Activated CD4-positive, alpha-beta T cell treated with anti-CD3 and anti-CD28 coated beads, Interleukin-2, Interleukin-6, amounts not matched to agents 100 ng/mL and 50 ng/mL, durations not matched to agents 16 hours and 8 hours (primary cell): Measurements from ENCODE around the gene PLEKHG5.

Experiments used
- DNase-seq: peaks from one replicate; pipeline ENCODE4 v3.0.0-alpha.2; 2020

The PLEKHG5 gene

DNA sequence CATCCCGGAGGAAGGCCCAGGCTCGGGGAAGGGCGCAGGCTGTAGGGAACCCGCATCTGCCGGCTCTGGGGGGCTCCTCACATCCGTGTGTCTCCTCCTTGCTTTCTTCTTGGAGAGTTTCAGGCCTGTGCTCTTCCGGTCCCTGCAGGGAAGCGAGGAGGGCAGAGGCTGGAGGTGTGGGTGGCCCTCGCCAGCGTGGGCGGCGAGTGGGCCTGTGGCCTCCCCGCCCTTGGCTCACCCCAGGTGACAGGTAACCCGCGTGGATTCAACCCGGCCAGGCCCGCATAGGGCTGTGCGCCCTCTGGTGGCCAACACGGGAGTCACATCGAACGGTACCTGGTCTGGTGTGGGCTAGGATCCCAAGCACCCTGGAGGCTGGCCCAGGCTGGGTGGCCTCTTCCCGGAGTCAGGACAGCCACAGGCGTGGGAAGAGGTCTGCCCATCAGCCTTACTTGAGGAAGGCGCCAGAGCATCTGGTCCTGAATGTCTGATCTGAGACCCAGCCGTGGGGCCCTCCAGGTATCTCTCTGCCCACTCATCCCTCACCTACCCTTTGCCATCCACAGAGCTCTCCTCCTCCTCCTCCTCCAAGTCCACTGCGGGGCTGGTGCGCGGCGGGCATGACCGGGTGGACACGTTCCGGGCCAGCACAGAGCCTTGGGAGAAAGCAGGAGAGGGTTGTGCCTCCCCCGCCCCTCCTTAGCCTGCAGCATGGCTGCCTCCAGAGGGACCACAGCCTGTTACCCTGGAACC lies 15.9 kb downstream of the PLEKHG5 start:
- peak; percentile 81 for DNase-seq

DNA sequence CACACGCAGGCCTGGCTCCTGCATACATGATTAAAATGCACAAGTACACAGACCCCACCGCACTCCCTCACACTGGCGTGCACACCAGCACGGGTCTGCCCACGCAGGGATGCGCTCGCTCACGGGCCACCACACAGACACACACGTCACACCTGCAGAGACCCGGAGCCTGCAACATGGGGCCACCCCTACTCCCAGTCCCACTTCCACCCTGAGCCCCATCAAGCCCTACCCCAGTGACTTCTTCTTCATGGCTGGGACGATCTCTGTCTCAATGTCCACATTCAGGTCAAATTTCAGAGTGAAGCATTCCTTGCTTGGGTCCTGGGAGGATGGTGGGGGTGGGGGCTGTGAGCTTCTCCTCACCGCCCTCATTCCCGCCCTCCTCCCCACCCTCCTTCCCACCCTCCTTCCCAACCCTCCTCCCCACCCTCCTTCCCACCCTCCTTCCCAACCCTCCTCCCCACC lies 16.6 kb downstream of the PLEKHG5 start:
- no peak for DNase-seq

DNA sequence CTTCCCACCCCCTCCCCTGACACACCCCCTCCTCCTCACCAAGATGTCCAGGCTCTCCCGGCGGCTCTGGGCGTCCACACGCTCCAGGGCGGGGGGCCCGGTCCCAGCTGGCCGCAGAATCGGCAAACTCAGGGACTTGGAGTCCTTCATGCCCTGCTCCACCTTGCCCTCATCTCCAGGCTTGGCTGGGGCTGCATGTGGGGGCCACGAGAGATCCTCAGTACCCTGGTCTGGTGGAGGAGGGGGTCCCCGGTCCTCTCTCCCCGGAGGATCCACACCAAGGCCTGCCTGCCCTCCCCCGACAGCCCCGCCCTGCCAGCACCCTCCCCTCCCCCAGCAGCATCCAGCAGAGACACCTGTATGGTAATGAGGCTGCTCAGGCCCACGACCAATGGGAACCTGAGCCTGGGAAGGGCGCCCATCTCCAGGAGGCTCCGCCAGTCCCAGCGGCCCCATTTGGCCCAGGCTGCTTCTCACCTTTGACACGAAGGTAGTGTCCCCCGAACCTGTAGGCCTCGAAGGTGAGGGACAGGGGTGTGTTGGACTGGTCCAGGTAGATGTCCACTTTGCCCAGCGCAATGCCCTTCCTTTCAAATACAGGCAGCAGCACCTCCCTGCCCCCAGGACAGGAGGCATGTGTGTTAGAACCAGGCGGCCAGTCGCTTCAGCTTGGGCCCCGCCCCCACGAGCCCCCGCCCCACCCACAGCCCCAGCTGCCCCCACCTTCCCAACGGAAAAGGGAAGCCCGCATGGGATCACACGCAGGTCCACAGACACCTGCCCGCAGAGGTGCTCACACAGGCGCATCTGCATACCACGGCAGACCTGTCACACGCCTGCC lies 17.3 kb downstream of the PLEKHG5 start:
- no peak for DNase-seq

GRCh38 chr1:6473156-6473555 lies 18.3 kb downstream of the PLEKHG5 start:
- DNase-seq: no peak

- no peak for DNase-seq
Measured at GRCh38 chr1:6472391-6472790, 19.1 kb downstream of the PLEKHG5 start.

DNA sequence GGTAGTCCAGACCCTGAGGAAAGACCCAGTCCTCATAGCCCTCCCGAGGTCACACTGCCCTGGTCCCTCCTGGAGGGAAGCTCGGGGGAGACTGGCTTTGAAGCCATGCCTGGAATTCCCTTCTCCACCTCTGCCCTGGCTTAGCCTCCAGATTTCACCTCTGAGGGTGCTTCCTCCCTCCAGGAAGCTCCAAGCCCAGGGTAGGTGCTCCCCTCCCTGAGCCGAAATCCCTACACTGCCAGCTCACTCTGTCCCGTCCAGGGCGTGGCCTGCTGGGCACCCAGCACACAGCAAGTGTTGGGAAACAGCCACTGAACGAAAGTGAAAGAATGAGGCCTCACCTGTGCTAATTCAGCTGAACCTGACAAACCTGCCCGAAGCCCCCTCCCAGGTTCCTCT lies 19.5 kb downstream of the PLEKHG5 start:
- DNase-seq: no peak

- no peak for DNase-seq
Measured at GRCh38 chr1:6471086-6471969, 20.1 kb downstream of the PLEKHG5 start.

- no peak for DNase-seq
Measured at GRCh38 chr1:6470132-6471085, 21.1 kb downstream of the PLEKHG5 start.

- DNase-seq: no peak
Measured at GRCh38 chr1:6468729-6469461, 22.6 kb downstream of the PLEKHG5 start.

DNA sequence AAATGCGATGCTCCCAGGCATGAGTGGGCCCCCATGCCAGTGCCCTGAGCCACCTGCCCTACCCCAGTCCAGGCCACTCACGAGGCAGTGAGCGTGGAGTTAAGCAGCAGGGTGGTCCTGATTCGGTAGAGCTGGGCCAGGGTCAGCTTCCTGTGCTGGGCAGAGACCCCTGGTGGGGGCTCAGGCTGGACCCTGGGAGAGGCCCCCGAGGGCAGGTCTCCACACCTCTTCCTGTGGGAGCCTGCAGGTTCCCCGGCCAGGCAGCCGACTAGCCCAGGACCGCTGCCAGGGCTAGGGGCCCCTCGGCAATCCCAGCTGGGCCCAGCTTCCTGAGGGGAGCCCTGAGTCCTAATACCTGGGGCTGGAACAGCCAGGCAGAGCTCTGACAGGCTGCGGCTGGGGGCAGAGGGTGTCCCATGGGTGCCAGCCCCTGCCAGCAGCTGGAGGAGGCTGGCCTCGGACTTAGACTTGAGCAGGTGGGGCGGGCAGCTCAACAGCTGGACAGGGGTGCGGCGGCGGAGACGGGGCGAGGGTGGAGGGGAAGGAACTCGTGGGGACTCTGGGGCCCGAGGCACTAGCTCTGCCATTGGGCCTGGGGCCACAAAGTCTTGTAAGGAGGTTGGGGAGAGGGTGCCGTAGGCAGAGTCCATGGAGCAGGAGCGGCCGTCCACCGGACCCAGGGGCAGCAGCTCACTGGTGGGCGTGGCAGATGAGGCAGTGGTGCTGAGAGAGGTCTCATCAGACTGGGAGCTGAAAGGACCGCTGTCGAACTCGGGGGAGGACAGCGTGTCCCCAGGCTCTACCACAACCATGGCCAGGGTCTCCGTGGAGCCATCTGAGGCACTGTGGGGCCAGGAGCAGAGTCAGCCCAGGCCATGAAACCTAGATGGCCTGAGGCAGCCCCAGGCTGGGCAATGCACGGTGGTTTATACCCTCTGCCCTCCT lies 23.5 kb downstream of the PLEKHG5 start:
- DNase-seq: no peak

DNA sequence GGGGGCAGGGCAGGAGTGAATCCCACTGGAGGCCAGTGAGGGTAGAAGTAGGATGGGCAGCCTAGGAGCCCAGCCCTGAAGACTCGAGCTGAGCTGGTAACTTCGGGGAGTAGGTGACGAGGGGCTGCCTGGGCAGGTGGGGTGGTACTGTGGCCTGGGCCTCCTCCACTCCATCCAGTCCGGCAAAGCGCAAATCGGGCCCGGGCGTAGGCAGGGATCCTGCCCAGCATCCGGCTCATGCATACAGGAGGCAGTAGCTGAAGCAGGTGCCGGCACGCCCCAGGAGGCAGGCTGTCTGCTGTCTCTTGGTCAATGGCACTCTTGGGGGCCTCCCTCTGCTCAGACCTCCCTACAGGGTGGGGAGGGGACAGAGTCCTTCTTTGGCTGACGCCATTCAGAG lies 24.2 kb downstream of the PLEKHG5 start:
- DNase-seq: no peak

GRCh38 chr1:6466751-6467150 lies 24.7 kb downstream of the PLEKHG5 start:
- DNase-seq: no peak

- DNase-seq: peak; percentile 72
Measured at GRCh38 chr1:6466023-6466422, 25.4 kb downstream of the PLEKHG5 start, which contains the start of gene TNFRSF25. TSS of gene TNFRSF25 (minus strand) at chr1:6466173. CDS start at chr1:6466107, 66 bp downstream.

DNA sequence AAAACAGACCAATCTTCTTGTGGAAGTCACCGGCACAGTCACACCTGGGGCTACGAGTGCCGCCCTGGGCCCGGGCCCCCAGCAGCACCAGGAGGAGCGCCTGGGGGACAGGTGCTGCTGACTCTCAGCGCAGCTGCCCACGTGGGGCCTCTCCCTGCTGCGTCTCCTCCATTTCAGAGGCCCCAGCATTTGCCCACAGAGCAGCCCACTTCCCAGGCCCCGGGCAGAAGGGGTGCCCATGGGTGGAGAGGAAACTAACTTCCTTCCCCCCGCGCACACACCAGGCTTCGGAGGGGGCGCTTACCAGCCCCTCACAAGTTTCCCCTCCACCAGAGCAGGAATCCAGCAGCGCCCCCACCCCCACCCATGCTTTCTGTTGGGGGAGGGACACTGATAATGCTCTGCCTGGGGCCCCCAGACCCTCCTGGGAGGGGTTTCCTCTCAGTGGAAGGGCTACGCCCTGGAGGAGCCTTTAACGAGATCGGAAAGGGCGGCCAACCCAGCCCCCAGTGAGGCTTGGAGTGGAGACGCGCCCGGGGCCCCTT lies 25.9 kb downstream of the PLEKHG5 start:
- peak; percentile 51 for DNase-seq

DNA sequence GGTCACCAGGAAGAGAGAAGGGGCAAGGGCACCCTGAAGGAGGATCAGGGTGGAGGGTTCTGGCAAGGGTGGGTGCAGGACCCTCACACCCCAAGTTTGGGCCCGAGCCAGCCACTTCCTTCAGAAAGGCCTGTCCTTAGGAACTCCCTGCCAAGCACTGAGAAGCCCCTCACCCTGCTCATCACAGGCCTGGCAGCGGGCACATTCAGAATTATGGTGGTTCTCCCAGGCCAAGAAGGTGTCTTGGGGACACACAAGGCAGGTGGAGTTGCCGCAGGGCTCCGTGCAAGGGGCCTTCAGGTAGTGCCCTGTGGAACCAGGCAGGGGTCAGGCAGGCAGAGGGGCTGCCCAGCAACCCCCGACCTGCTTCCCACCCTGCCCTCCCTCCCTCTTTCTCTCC lies 26.6 kb downstream of the PLEKHG5 start:
- no peak for DNase-seq

- peak; percentile 72 for DNase-seq
Measured at GRCh38 chr1:6464514-6464836, 27.0 kb downstream of the PLEKHG5 start.

GRCh38 chr1:6463120-6463412 lies 28.4 kb downstream of the PLEKHG5 start:
- no peak for DNase-seq

GRCh38 chr1:6462412-6463119 lies 28.9 kb downstream of the PLEKHG5 start:
- no peak for DNase-seq
